NCI-H128 (cell line): ENCODE data around the gene MCF2L.
"Not testable (repeated sequence)": the region's sequence is repeated elsewhere in the genome, so short reads cannot be mapped to it uniquely, and the experiment has no call there.

Experiments used
- DNase-seq: peaks from one replicate; lab custom pipeline; 2025; ENCODE audit not compliant: unreplicated experiment; lab: John Stamatoyannopoulos, UW

The MCF2L gene

DNA sequence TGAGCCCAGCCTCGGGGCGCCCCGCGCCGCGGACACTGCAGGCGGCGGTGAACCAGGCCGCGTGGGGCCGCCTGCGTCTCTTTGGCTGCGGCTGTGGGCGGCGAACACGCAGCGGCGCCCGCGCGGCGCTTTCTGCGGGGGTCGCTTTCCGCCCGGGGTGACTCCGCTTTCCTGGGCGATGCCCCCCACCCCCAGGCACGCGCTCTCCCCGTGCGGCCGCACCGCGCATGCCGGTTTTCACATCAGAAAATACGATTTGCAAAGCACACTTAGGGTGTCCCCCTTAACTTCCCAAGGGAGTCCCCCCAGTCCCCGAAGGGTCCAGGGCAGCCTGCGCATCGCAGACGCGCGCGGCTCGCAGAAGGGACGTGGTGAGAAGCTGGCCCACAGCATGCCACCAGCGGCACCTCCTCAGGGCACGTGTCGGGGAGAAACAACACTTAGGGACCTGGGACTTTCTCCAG is 141.9 kb downstream of the MCF2L start:
- DNase-seq: no peak

- not testable (repeated sequence) for DNase-seq
These were observed 142.8 kb downstream of the MCF2L start for GRCh38 chr13:113111821-113112220.

- DNase-seq: not testable (repeated sequence)
These were observed 143.5 kb downstream of the MCF2L start for GRCh38 chr13:113112475-113112874.

DNA sequence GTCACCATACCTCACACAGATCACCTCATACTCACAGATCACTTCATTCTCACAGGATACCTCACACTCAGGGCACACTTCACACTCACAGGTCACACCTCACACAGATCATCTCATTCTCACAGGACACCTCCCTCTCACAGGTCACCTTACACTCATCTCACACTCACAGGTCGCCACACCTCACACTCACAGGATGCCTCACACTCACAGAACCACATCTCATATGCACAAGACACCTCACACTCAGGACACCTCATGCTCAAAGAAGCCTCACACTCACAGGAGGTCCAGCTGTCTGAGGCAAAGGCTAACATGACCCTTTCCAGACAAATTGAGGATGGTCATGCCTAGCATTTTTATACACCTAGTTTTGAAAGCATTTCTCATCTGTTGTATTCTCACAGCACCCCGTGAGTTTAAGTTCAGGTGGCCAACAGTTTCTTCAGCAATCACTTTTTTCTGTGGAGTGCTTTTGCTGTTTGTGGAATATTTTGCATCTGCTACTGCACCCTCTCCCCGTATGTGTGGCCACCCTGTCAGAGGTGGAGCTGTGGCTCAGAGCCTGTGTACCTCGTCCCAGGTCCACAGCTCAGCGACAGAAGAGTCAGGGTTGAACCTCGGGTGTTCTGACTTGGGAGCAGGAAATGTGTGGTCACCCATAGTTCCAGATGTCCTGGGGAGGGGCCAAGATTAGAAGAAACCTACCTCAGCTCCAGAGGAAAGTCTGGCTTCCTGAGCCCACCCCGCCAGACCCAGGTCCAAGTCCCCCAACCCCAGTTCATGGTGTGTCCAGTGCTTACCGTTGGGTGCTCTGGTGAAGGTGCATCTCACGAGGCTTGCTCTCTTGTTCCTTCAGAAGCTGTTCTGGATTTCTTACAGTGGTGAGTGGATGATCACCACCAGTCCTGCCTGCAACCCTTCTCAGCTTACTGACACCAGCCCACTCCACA is 144.2 kb downstream of the MCF2L start:
- DNase-seq: no peak

- DNase-seq: no peak
These were observed 144.8 kb downstream of the MCF2L start for GRCh38 chr13:113113846-113114271.

DNA sequence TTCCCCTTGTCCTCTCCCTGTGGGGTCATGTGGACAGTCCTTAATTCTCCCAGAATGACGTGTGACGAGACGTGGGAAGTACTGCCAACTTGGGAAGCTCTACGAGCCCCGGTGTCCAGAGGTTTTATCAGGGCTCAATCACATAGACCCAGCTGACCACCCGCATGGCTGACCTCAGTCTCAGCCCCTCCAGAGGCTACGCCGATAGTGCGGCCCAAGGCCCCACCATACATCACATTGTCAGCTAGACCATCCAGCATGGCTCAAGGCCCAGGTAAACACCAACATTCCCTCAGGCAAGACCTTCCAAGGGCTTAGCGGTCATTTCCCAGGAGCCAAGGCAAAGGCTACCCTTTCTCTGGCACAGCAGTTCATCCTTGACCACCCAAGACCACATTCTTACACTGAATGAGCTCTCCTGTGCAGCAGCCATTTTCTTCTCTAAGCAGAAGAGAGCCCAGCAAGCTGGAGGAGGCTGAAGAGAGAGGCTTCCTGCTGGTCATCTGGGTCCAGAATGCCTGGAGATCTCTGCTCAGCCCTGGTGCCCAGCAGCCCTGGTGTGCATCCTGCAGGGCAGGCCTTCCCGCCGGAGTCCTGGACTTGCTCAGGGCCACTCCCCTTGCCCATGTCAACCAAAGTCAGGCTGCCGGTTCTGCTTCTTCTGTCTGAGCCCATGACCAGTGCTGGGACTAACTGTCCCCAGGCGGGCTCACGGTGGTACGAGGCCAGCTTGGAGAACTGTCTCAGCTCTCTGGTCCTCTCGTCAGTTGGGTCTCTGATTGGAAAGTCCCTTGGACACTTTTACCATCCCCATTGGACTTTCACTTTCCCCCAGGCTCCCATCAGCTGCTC is 145.7 kb downstream of the MCF2L start:
- no peak for DNase-seq

GRCh38 chr13:113115363-113116205 is 146.6 kb downstream of the MCF2L start:
- DNase-seq: no peak

DNA sequence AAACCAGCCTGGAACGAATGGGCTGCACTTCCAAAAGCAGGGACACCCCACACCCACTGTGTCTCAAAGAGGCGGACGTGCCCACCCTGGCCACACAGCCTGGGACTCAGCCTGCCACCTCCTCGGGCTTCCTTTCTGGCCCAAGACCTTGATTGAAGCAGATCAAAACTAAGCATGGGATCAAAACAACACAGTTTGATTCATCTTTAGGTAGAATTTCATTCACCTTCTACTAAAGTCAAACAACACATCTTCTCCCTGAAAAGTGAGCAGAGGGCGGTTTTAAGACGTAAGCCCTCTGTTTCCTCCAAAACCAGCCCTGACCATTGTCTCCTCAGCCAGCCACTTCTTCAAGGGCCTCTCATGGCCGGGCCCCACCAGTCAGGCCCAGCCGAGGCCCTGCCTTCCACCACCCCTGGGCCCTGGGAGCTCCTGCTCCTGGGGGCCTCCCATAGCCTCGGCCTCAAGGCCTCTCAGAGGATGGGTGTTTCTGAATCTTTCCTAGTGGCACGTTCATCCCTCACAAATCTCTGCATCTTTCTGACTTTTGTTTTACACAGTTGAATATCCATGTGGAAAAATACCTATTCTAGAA is 147.3 kb downstream of the MCF2L start:
- no peak for DNase-seq

- DNase-seq: no peak
These were observed 147.9 kb downstream of the MCF2L start for GRCh38 chr13:113116871-113117271.

DNA sequence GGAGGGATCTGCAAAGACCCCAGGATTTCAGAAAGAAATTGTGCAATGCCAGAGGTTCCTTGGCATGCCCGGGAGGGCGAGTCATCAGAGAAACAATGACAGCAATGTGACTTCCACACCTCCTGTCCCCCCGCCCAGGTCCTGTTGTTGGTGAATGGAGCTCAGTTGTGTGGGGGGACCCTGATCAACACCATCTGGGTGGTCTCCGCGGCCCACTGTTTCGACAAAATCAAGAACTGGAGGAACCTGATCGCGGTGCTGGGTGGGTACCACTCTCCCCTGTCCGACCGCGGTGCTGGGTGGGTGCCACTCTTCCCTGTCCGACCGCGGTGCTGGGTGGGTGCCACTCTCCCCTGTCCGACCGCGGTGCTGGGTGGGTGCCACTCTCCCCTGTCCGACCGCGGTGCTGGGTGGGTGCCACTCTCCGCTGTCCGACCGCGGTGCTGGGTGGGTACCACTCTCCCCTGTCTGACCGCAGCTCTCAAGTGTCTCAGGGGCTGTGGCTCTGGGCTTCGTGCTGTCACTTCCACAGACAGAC is 148.4 kb downstream of the MCF2L start:
- DNase-seq: no peak

DNA sequence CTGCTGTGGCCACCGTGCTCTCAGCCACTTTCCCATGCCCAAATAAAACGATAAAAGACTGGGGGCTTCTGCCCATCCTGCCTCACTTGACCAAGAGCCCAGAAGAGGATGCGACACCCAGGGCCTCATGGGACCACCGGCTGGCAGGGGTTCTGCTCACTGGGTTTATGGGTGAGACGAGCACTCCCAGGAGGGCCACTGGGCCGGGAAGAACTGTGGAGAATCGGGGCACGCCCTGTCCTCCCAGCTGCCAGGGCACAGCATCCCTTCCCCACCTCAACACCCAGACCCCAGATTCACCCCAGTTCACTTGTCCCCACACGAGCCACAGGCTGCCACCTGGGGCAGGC is 148.9 kb downstream of the MCF2L start:
- no peak for DNase-seq

GRCh38 chr13:113118261-113119021 is 149.4 kb downstream of the MCF2L start:
- no peak for DNase-seq

GRCh38 chr13:113119166-113119821 is 150.3 kb downstream of the MCF2L start:
- DNase-seq: no peak

DNA sequence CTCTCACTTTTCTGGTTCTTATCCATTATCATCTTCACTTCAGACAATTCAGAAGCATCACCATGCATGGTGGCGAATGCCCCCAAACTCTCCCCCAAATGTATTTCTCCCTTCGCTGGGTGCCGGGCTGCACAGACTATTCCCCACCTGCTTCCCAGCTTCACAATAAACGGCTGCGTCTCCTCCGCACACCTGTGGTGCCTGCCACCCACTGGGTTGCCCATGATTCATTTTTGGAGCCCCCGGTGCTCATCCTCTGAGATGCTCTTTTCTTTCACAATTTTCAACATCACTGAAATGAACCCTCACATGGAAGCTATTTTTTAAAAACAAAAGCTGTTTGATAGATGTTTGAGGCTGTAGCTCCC is 150.8 kb downstream of the MCF2L start:
- DNase-seq: no peak

DNA sequence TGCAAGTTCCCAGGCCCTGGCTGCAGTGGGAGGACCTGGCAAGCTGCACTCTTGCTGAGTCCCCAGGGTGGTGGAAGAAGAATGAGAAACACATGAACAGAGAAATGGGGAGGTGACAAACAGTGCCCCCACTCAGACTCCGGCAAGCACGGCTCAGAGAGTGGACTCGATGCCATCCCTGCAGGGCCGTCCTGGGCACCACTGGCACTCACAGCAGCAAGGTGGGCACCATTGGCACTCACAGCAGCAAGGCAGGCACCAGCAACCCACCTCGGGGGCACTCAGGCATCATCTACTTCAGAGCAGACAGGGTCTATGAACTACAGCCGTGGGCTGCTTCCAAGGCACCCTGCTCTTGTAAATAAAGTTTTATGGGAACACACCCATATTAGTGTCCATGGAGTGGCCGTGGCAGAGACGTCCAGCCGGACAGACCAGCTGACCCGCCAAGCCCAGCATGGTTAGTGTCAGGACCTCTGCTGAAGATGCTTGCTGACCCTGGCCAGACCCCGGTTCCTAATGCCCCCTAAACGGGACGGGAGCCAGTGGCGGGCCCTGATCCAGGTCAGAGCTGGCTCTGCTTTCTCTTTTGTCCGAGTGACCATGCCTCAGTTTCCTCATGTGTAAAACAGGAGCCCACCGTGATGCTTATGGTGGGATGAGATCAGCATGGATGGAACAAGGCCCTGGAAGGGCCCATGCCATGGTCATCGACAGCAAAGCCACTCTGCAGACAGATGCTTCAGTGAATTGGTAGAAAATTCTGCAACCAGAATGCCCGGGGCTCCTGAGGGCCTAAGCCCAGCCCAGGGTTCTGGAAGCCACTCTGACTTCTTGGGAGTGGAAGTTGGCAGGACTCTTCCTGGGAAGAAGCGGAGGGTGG is 151.5 kb downstream of the MCF2L start:
- no peak for DNase-seq

DNA sequence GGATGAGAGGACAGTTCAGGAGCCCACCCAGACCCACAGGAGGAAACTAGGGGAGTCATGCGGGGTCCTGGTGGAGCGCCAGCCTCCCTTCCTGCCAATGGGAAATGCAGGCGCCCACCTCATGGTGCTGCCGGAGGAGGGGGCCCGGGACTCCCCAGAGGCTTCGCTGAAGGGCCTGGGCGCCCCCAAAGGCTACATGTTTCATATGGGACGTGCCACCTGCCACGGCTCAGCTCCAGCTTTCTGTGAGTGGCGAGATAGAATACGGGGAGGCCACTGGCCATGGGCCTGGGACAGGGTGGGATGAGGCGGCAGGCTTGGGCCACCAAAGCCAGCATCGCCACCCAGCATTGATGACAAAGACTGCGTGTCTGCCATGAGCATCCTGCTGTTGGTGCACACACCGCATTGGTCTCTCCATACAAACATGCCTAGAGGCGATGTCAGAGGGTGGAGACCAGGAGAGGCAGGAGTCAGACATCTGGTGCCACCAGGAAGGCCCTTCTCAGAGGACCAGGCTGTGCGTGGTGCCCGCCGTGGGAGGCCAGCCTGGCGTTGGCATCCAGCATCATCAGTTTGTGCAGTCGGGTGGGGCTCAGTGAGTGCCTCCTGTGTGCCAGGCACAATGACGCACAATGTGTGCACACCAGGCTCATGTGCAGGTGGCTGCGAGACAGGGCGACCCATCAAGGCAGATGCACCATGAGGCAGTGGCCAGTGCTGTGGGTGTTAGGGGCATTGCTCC is 152.3 kb downstream of the MCF2L start:
- no peak for DNase-seq

DNA sequence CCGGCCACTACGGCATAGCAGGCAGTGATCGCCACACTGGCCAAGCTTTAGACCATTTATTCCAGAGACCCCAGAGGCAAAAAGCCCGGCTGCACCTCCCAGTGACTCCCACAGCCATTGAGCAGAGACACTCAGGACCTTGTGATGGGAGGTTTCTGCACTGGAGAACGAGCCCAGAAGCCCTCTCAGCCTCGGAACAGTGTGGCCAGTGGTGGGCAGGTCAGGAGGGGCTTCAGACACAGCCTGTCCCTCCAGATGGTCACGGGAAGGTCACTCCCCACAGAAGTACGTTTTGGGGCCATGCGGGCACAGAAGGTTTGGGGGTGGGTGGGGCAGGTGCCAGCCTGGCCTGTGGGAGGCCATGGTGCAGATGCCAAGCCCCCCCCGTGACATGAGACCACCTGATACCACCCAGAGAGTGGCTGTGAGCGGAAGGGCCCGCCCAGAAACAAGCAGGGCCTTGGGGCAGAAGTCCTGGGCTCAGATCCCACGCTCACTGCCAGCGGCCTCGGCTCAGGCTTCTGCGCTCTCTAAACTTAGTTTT is 153.0 kb downstream of the MCF2L start:
- no peak for DNase-seq
